ENCODE results near the gene IRF7. TPM values are rescaled to one million over a fixed set of nuclear protein-coding genes. Genes with fewer than 3 reads are reported as not detected.

Gene IRF7
- total and polyA plus RNA-seq, 9 of the 15 experiments (the other 6 are each of a cell fraction or from before 2014, with no cell fraction given): 0.27 to 7.6 (median 1.8) TPM

DNA sequence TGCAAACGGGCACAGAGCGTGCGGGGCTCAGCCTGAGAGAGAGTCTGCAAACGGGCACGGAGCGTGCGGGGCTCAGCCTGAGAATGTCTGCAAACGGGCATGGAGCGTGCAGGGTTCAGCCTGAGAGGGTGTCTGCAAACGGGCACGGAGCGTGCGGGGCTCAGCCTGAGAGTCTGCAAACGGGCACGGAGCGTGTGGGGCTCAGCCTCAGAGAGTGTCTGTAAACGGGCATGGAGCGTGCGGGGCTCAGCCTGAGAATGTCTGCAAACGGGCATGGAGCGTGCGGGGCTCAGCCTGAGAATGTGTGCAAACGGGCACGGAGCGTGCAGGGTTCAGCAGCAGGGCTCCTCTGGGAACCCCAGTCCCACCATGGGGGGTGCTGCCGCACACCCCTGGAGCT lies 26.0 kb downstream of the IRF7 start:
- Histone ChIP-seq H3K4me2 (ENCODE audit: insufficient read depth, low read length) (no peak overlapping the region), H4K20me1 (replicated peaks; ENCODE audit: control insufficient read depth, insufficient read depth, low read length) (no peaks in the 10 kb centered on the region; the same call in 1 of the 2 replicates), H3K9ac (ENCODE audit: insufficient read depth in 1 of 2, low read depth in 2 of 2, low read length in 2 of 2) (peak overlapping the region in 1 of 2 experiments; percentile 7; a peak in 1 of 4 replicates), H3K9me1 (ENCODE audit: control insufficient read depth, insufficient read depth, low read length) (no peaks in the 10 kb centered on the region), H2AFZ (ENCODE audit: low read depth, low read length) (no peak overlapping the region), H3K27ac (ENCODE audit: extremely low read depth, low read depth, low read length) (no peak overlapping the region), H3K4me3 (no peak overlapping the region), H3K4me1 (replicated peaks in 1 of 2; ENCODE audit: control insufficient read depth in 2 of 2, insufficient read depth in 2 of 2, low read length in 2 of 2) (peaks cover 3 to 25% of the 10 kb centered on the region in 2 experiments; a peak in 4 of 5 replicates), H3K9me3 (replicated peaks; ENCODE audit: control insufficient read depth, insufficient read depth, low read depth, low read length) (no peaks in the 10 kb centered on the region), H3K27me3 (ENCODE audit: control insufficient read depth in 2 of 2, insufficient read depth in 2 of 2, low read length in 2 of 2) (no peaks in the 10 kb centered on the region), H3K79me2 (ENCODE audit: control insufficient read depth, insufficient read depth, low read length) (peaks cover 28% of the 10 kb centered on the region), H3K36me3 (ENCODE audit: control insufficient read depth, insufficient read depth, low read length) (peaks cover 91% of the 10 kb centered on the region)
- ChIA-PET POLR2A (no interaction called here), CTCF (ENCODE audit: low intra/inter-chr PET ratio) (no interaction called here)
- in situ Hi-C loops (cut with MboI): no loop called here
- TF ChIP-seq SMARCA4 (IDR thresholded peaks at IDR 0.05) (no peak), POLR2G (IDR thresholded peaks at IDR 0.05; ENCODE audit: low read depth, low read length) (peak; percentile 54), KLF13 (tag; IDR thresholded peaks at IDR 0.05; ENCODE audit: borderline replicate concordance, low read depth) (no peak)
- ATAC-seq: no peak
- FAIRE-seq: no peak
- no peak for DNase-seq (ENCODE audit: extremely low read depth in 1 of 4, low spot score in 3 of 4)
- no TSS peak for BruUV-seq (replicated peaks)
- 96% methylated on average over 26 of the region's 26 CpGs for WGBS (ENCODE audit: insufficient coverage, low coverage, missing lambda C conversion rate)
- intact Hi-C loops (cut with micrococcal nuclease): no loop called here

DNA sequence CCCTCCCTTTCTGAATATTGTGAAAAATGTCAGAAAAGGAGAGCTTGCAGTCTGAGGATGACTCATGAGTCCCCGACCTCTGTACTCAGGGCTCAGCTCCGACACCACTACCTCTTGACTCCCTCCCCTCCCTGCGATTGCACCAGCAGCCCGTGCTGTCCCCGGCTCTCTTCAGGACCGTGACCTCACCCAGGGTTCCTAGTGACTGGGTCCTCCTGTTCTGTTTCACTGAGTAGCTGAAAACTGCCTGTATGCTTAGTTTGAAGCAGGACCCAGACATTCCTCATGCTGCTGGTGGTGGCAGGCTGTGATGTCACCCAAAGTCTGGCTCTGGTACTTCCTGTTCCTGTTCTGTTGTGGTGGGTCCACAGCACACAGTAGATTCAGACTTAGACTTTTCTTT lies 27.8 kb downstream of the IRF7 start:
- H3K27me3 ChIP-seq (ENCODE audit: control insufficient read depth in 2 of 2, insufficient read depth in 2 of 2, low read length in 2 of 2): no peaks in the 10 kb centered on the region
- peak; percentile 57 to 79 (median 73) for DNase-seq (ENCODE audit: extremely low read depth in 1 of 4, low spot score in 3 of 4)
- H3K4me2 ChIP-seq (ENCODE audit: insufficient read depth, low read length): peak overlapping the region; percentile 44; the same call in 1 of the 2 replicates
- intact Hi-C loops (cut with micrococcal nuclease) (no loop called here), in situ Hi-C loops (cut with MboI) (no loop called here)
- H3K9me1 ChIP-seq (ENCODE audit: control insufficient read depth, insufficient read depth, low read length): peaks cover 4% of the 10 kb centered on the region
- H2AFZ ChIP-seq (ENCODE audit: low read depth, low read length): no peak overlapping the region
- peaks cover 89% of the 10 kb centered on the region for H3K36me3 ChIP-seq (ENCODE audit: control insufficient read depth, insufficient read depth, low read length)
- peaks cover 3 to 26% of the 10 kb centered on the region in 2 experiments; a peak in 4 of 5 replicates for H3K4me1 ChIP-seq (replicated peaks in 1 of 2; ENCODE audit: control insufficient read depth in 2 of 2, insufficient read depth in 2 of 2, low read length in 2 of 2)
- ChIA-PET POLR2A (interaction anchor here (0.7 to 1.4 kb wide), 5 partner anchors 8 to 16 kb away, joined by 3 to 5 read pairs (median 4); no protein-coding TSS in a partner anchor), CTCF (ENCODE audit: low intra/inter-chr PET ratio) (no interaction called here)
- H3K4me3 ChIP-seq: no peak overlapping the region
- BruUV-seq (replicated peaks): no TSS peak
- no peaks in the 10 kb centered on the region for H3K9me3 ChIP-seq (replicated peaks; ENCODE audit: control insufficient read depth, insufficient read depth, low read depth, low read length)
- peak overlapping the region in 1 of 2 experiments; percentile 40; a peak in 2 of 4 replicates for H3K9ac ChIP-seq (ENCODE audit: insufficient read depth in 1 of 2, low read depth in 2 of 2, low read length in 2 of 2)
- peak; percentile 96 for ATAC-seq
- peak overlapping the region; percentile 80; the same call in 2 of the 3 replicates for H3K27ac ChIP-seq (ENCODE audit: extremely low read depth, low read depth, low read length)
- 25% methylated on average over 6 of the region's 6 CpGs for WGBS (ENCODE audit: insufficient coverage, low coverage, missing lambda C conversion rate)
- peak; percentile 90 for FAIRE-seq
- peaks cover 5% of the 10 kb centered on the region for H4K20me1 ChIP-seq (replicated peaks; ENCODE audit: control insufficient read depth, insufficient read depth, low read length)
- H3K79me2 ChIP-seq (ENCODE audit: control insufficient read depth, insufficient read depth, low read length): peaks cover 42% of the 10 kb centered on the region
- TF ChIP-seq ZNF165 (CRISPR knock-in tag; IDR thresholded peaks at IDR 0.05; ENCODE audit: borderline replicate concordance) (no peak), SMARCA4 (IDR thresholded peaks at IDR 0.05) (peak; percentile 53; the same call in 1 of the 2 replicates), SP2 (IDR thresholded peaks at IDR 0.05; ENCODE audit: extremely low read depth, low read depth, low read length, poor library complexity, severe bottlenecking) (no peak)
- TF ChIP-seq, protein P1, sequence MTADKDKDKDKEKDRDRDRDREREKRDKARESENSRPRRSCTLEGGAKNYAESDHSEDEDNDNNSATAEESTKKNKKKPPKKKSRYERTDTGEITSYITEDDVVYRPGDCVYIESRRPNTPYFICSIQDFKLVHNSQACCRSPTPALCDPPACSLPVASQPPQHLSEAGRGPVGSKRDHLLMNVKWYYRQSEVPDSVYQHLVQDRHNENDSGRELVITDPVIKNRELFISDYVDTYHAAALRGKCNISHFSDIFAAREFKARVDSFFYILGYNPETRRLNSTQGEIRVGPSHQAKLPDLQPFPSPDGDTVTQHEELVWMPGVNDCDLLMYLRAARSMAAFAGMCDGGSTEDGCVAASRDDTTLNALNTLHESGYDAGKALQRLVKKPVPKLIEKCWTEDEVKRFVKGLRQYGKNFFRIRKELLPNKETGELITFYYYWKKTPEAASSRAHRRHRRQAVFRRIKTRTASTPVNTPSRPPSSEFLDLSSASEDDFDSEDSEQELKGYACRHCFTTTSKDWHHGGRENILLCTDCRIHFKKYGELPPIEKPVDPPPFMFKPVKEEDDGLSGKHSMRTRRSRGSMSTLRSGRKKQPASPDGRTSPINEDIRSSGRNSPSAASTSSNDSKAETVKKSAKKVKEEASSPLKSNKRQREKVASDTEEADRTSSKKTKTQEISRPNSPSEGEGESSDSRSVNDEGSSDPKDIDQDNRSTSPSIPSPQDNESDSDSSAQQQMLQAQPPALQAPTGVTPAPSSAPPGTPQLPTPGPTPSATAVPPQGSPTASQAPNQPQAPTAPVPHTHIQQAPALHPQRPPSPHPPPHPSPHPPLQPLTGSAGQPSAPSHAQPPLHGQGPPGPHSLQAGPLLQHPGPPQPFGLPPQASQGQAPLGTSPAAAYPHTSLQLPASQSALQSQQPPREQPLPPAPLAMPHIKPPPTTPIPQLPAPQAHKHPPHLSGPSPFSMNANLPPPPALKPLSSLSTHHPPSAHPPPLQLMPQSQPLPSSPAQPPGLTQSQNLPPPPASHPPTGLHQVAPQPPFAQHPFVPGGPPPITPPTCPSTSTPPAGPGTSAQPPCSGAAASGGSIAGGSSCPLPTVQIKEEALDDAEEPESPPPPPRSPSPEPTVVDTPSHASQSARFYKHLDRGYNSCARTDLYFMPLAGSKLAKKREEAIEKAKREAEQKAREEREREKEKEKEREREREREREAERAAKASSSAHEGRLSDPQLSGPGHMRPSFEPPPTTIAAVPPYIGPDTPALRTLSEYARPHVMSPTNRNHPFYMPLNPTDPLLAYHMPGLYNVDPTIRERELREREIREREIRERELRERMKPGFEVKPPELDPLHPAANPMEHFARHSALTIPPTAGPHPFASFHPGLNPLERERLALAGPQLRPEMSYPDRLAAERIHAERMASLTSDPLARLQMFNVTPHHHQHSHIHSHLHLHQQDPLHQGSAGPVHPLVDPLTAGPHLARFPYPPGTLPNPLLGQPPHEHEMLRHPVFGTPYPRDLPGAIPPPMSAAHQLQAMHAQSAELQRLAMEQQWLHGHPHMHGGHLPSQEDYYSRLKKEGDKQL (CRISPR knock-in tag; IDR thresholded peaks at IDR 0.05; ENCODE audit: borderline replicate concordance): no peak
- TF ChIP-seq, protein P2, sequence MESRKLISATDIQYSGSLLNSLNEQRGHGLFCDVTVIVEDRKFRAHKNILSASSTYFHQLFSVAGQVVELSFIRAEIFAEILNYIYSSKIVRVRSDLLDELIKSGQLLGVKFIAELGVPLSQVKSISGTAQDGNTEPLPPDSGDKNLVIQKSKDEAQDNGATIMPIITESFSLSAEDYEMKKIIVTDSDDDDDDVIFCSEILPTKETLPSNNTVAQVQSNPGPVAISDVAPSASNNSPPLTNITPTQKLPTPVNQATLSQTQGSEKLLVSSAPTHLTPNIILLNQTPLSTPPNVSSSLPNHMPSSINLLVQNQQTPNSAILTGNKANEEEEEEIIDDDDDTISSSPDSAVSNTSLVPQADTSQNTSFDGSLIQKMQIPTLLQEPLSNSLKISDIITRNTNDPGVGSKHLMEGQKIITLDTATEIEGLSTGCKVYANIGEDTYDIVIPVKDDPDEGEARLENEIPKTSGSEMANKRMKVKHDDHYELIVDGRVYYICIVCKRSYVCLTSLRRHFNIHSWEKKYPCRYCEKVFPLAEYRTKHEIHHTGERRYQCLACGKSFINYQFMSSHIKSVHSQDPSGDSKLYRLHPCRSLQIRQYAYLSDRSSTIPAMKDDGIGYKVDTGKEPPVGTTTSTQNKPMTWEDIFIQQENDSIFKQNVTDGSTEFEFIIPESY (CRISPR knock-in tag; IDR thresholded peaks at IDR 0.05): 0 out of 2 replicates have a peak, but pooled peaks have one; percentile 63
